ENCODE data around the gene EEF2. TPM values are rescaled to one million over a fixed set of nuclear protein-coding genes. Genes with fewer than 3 reads are reported as not detected.
"Not testable (repeated sequence)": the region's sequence is repeated elsewhere in the genome, so short reads cannot be mapped to it uniquely, and the experiment has no call there.

EEF2 gene
- total and polyA plus RNA-seq, 2 donors (not counting 1 experiment from before 2014, with no cell fraction given): 1,449 to 3,167 TPM

DNA sequence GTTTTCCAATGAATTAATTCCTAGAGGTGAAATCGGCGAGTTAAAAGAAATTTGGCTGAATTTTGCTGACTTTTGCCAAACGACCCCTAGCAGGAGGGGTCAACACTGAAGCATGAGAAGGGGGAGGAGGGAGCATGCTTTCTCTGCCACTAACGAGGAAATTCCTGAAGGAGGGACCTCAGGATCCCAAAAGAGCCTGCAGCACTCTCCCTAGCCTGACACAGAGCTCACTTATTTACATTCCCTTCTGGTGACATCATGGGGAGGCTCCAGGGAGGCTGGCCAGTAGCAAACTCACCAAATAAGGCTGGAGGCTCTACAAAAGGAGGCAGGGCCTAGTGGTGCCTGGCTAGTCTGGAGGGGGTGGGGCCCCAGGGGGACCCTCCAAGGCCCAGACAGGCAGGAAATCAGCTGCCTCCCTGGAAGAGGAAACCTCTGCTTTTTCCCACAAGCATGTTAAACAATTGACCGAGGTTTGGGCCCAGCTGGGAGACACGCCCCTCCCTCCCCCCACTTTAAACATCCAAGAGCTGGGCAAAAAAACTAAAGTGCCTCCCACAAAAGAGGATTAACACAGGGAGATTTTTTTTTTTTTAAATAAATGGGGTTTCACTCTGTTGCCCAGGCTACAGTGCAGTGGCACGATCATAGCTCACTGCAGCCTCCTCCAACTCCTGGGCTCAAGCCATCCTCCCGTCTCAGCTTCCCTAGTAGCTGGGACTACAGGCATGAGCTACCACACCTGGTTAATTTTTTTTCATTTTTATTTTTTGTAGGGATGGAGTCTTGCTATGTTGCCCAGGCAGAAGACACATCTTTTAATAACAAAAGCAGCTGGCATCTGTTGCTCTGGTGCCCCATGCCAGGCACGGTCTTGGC lies 16.5 kb downstream of the EEF2 start:
- Histone ChIP-seq H3K9me3 (ENCODE audit: control extremely low read depth in 1 of 3, control insufficient read depth in 2 of 3, insufficient read depth in 1 of 3, low read length in 2 of 3) (no peaks in the 10 kb centered on the region), H3K27me3 (replicated peaks in 1 of 4; ENCODE audit: control extremely low read depth in 1 of 4, control insufficient read depth in 3 of 4, insufficient read depth in 4 of 4, low read length in 3 of 4) (no peaks in the 10 kb centered on the region), H3K27ac (ENCODE audit: low read length in 2 of 2) (no peak overlapping the region), H3K79me2 (ENCODE audit: control insufficient read depth, insufficient read depth, low read length) (peaks cover 42% of the 10 kb centered on the region), H3K4me3 (ENCODE audit: control extremely low read depth in 1 of 5, extremely low read depth in 1 of 5, insufficient read depth in 1 of 5, low read depth in 2 of 5, low read length in 4 of 5) (no peak overlapping the region), H3K4me2 (replicated peaks; ENCODE audit: low read depth, low read length, poor library complexity, severe bottlenecking) (no peak overlapping the region), H2AFZ (ENCODE audit: insufficient read depth, low read depth, low read length, poor library complexity, severe bottlenecking) (no peak overlapping the region), H3K36me3 (replicated peaks in 1 of 2; ENCODE audit: control extremely low read depth in 1 of 2, control insufficient read depth in 1 of 2, extremely low read depth in 1 of 2, insufficient read depth in 2 of 2, low read length in 1 of 2) (peaks cover 2 to 22% of the 10 kb centered on the region in 2 experiments), H4K20me1 (ENCODE audit: control insufficient read depth, insufficient read depth, low read length, poor library complexity, severe bottlenecking) (peaks cover 47% of the 10 kb centered on the region), H3K4me1 (ENCODE audit: control insufficient read depth in 2 of 2, insufficient read depth in 2 of 2, low read length in 2 of 2) (peaks cover 14 to 18% of the 10 kb centered on the region in 2 donors), H3K9ac (ENCODE audit: low read length) (no peak overlapping the region)
- no peak for ATAC-seq (ENCODE audit: low read depth)
- no peaks in the 10 kb centered on the region for H3K9me3 Mint-ChIP-seq (ENCODE audit: insufficient read depth)
- WGBS (ENCODE audit: insufficient coverage): 93% methylated on average over 4 of the region's 9 CpGs
- peaks cover 25% of the 10 kb centered on the region for H3K4me1 Mint-ChIP-seq
- H3K27me3 Mint-ChIP-seq: no peaks in the 10 kb centered on the region
- DNase-seq: no peak
- ChIA-PET POLR2A (no interaction called here), CTCF (interaction anchor here (0.8 to 1.8 kb wide), 4 partner anchors 17 to 171 kb away, joined by 3 to 6 read pairs (median 3); partner anchors contain the start of gene EEF2)
- H3K27ac Mint-ChIP-seq: no peak overlapping the region
- TF ChIP-seq, protein P1, sequence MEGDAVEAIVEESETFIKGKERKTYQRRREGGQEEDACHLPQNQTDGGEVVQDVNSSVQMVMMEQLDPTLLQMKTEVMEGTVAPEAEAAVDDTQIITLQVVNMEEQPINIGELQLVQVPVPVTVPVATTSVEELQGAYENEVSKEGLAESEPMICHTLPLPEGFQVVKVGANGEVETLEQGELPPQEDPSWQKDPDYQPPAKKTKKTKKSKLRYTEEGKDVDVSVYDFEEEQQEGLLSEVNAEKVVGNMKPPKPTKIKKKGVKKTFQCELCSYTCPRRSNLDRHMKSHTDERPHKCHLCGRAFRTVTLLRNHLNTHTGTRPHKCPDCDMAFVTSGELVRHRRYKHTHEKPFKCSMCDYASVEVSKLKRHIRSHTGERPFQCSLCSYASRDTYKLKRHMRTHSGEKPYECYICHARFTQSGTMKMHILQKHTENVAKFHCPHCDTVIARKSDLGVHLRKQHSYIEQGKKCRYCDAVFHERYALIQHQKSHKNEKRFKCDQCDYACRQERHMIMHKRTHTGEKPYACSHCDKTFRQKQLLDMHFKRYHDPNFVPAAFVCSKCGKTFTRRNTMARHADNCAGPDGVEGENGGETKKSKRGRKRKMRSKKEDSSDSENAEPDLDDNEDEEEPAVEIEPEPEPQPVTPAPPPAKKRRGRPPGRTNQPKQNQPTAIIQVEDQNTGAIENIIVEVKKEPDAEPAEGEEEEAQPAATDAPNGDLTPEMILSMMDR (IDR thresholded peaks at IDR 0.05): no peak
- no peak for TF ChIP-seq EZH2 (IDR thresholded peaks at IDR 0.05; ENCODE audit: borderline replicate concordance, insufficient read depth, low read depth, low read length, poor library complexity, severe bottlenecking)
- intact Hi-C loops (cut with micrococcal nuclease): no loop called here
- peak overlapping the region; percentile 29 for H3K4me3 Mint-ChIP-seq

DNA sequence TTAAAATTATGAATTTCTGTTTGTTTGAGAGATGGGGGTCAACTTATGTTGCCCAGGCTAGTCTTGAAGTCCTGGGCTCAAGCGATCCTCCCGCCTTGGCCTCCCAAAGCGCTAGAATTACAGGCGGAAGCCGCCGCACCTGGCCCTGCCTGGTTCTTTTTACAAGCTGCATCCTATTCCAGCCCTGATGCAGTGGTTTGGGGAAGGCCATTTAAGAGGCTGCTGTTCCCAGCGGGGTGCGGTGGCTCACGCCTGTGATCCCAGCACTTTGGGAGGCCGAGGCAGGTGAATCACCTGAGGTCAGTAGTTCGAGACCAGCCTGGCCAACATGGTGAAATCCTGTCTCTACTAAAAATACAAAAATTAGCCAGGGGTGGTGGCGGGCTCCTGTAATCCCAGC lies 17.3 kb downstream of the EEF2 start:
- H3K27me3 ChIP-seq (replicated peaks in 1 of 4; ENCODE audit: control extremely low read depth in 1 of 4, control insufficient read depth in 3 of 4, insufficient read depth in 4 of 4, low read length in 3 of 4); H3K9ac ChIP-seq (ENCODE audit: low read length); H3K9me3 Mint-ChIP-seq (ENCODE audit: insufficient read depth); H3K4me3 ChIP-seq (ENCODE audit: control extremely low read depth in 1 of 5, extremely low read depth in 1 of 5, insufficient read depth in 1 of 5, low read depth in 2 of 5, low read length in 4 of 5); H2AFZ ChIP-seq (ENCODE audit: insufficient read depth, low read depth, low read length, poor library complexity, severe bottlenecking); POLR2A ChIA-PET; DNase-seq; H3K4me2 ChIP-seq (replicated peaks; ENCODE audit: low read depth, low read length, poor library complexity, severe bottlenecking); H3K27ac ChIP-seq (ENCODE audit: low read length in 2 of 2); H3K27ac Mint-ChIP-seq; H3K4me3 Mint-ChIP-seq; ATAC-seq (ENCODE audit: low read depth); H3K27me3 Mint-ChIP-seq; intact Hi-C loops (cut with micrococcal nuclease); H3K9me3 ChIP-seq (ENCODE audit: control extremely low read depth in 1 of 3, control insufficient read depth in 2 of 3, insufficient read depth in 1 of 3, low read length in 2 of 3): not testable (repeated sequence)
- 99% methylated on average over 11 of the region's 12 CpGs for WGBS (ENCODE audit: insufficient coverage)
- H3K4me1 Mint-ChIP-seq: peaks cover 25% of the 10 kb centered on the region
- H3K4me1 ChIP-seq (ENCODE audit: control insufficient read depth in 2 of 2, insufficient read depth in 2 of 2, low read length in 2 of 2): peaks cover 14 to 18% of the 10 kb centered on the region in 2 donors
- H3K79me2 ChIP-seq (ENCODE audit: control insufficient read depth, insufficient read depth, low read length): peaks cover 42% of the 10 kb centered on the region
- H4K20me1 ChIP-seq (ENCODE audit: control insufficient read depth, insufficient read depth, low read length, poor library complexity, severe bottlenecking): peaks cover 51% of the 10 kb centered on the region
- CTCF ChIA-PET: interaction anchor here (1.8 kb wide), 1 partner anchor 172 kb away, joined by 6 read pairs; no protein-coding TSS in a partner anchor
- peaks cover 2 to 30% of the 10 kb centered on the region in 2 experiments for H3K36me3 ChIP-seq (replicated peaks in 1 of 2; ENCODE audit: control extremely low read depth in 1 of 2, control insufficient read depth in 1 of 2, extremely low read depth in 1 of 2, insufficient read depth in 2 of 2, low read length in 1 of 2)
